ENCODE data around the gene PHB1.
A peak's percentile ranks its signal among the peaks of the same experiment; 100 is the strongest.
"Not testable (repeated sequence)": the region's sequence is repeated elsewhere in the genome, so short reads cannot be mapped to it uniquely, and the experiment has no call there.

PHB1 gene

GRCh38 chr17:49381033-49381432 is 33.6 kb downstream of the PHB1 start:
- DNase-seq (ENCODE audit: low read depth in 2 of 2, low spot score in 1 of 2), result no peak

GRCh38 chr17:49379926-49380325 is 34.8 kb downstream of the PHB1 start:
- no peak for DNase-seq (ENCODE audit: low read depth in 2 of 2, low spot score in 1 of 2)

GRCh38 chr17:49378311-49378710 is 36.4 kb downstream of the PHB1 start:
- DNase-seq (ENCODE audit: low read depth in 2 of 2, low spot score in 1 of 2), result no peak

DNA sequence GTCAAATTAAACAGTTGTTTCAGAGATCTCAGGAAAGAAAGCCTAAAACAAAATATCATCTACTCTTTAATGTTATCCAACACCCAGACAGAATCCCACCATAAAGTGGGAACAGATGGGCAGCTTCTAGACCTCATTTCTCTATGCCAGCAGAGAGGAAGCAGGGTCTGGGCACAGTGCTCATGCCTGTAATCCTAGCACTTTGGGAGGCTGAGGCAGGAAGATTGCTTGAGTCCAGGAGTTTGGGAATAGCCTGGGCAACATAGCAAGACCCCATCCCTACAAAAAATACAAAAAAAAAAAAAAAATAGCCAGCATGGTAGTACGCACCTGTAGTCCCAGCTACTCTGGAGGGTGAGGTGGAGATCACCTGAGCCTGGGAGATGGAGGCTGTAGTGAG is 39.1 kb downstream of the PHB1 start:
- no peak for DNase-seq (ENCODE audit: low read depth in 2 of 2, low spot score in 1 of 2)

GRCh38 chr17:49373115-49373514 is 41.6 kb downstream of the PHB1 start:
- no peak for DNase-seq (ENCODE audit: low read depth in 2 of 2, low spot score in 1 of 2)

DNA sequence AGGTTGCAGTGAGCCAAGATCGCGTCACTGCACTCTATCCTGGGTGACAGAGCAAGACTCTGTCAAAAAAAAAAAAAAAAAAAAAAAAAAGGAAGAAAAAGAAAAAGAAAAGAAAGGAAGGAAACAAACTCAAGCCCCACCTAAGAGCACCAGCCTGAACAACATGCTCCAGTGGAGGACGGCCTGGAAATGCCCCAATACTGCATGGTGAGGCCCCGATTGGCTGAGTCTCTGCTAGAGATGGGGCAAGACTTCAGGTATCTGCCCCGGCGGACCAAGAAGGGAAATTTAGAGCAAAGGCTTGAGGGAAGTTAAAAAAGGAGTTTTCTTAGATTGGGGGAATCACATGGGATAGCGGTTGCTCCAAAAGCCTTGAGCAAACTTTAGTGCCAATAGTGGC is 42.3 kb downstream of the PHB1 start:
- DNase-seq (ENCODE audit: low read depth in 2 of 2, low spot score in 1 of 2), result no peak

DNA sequence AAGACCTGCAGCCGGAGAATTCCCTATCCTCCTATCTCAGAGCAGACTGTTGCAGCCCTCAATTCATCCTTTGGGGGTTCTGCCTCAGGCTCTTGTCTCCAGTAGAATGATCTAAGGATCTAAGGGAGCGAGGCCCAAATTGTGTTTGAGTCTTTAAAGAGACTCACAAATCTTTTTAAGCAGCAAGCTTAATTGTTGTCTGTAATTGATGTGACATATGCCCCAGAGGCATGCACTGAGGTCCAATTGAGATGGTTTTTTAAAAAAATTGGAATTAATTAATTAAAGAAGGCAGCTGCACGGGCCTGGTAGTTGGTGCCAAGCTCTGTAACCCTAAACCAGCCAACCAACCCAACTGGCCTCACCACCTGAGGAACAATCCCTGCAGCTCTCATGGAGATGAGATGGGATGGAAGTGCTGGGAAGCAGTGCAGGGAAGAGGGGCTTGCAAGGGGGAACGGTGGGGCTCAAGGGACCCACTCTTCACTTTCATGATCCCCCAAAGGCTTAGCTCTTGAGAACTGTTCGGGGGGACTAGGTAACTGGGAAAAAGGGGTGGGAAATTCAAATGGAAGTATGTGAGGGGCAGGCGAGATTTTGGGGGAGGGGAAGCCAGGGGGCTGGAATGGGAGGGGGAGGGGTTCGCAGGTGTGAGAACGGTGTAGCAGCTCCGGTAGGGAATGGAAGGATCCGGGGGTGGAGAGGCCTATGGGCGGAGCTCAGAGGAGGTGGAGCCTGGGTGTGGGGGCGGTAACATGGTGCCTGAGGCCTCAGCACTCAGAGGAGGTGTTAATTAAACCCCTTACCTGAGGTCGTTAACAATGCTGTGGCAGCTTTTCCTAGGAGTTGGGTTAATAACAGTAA is 43.5 kb downstream of the PHB1 start:
- DNase-seq (ENCODE audit: low read depth in 2 of 2, low spot score in 1 of 2), result no peak

GRCh38 chr17:49369760-49370159 is 44.9 kb downstream of the PHB1 start:
- no peak for DNase-seq (ENCODE audit: low read depth in 2 of 2, low spot score in 1 of 2)

DNA sequence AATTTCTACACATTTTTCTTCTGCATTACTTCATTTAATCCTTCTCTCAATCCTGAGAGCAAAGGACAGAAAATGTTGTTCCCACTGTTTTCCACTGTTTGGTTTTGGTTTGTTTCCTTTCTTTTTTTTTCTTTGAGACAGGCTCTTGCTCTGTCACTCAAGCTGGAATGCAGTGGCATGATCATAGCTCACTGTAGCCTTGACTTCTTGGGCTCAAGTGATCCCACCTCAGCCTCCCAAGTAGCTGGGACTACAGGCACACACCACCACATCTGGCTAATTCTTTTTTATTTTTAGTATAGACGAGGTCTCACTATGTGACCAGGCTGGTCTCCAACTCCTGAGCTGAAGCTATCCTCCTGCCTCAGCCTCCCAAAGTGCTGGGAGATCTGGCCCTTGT is 45.6 kb downstream of the PHB1 start:
- DNase-seq (ENCODE audit: low read depth in 2 of 2, low spot score in 1 of 2), result no peak

GRCh38 chr17:49365667-49366066 is 49.0 kb downstream of the PHB1 start:
- no peak for DNase-seq (ENCODE audit: low read depth in 2 of 2, low spot score in 1 of 2)

GRCh38 chr17:49365126-49365525 is 49.6 kb downstream of the PHB1 start:
- DNase-seq (ENCODE audit: low read depth in 2 of 2, low spot score in 1 of 2), result not testable (repeated sequence)

DNA sequence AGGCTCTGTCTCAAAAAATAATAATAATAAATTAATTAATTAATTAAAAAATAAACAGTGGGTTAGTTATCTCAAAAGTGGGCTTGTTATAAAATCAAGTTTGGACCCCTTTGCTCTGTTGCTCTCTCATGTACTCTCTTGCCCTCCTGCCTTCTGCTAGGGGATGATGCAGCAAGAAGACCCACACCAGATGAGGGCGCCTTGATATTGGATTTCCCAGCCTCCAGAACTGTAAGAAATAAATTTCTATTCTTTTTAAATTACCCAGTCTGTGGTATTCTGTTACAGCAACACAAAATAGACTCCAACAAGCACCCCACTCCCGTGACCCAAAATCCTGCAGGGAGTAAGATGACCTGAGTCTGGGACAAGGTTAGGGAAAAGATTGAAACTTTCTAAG is 50.6 kb downstream of the PHB1 start:
- no peak for DNase-seq (ENCODE audit: low read depth in 2 of 2, low spot score in 1 of 2)

DNA sequence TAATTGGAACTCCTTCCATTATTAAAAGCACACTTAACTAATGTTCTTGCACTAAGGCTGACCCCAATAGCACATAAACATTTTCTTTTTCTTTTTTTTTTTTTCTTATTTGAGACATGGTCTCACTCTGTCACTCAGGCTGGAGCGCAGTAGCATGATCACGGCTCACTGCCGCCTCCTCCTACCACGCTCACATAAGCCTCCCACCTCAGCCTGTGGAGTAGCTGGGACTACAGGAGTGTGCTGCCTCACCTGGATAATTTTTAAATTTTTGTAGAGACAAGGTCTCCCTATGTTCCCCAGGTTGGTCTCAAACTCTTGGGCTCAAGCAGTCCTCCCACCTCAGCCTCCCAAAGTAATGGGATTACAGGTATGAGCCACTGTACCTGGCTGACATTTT is 51.4 kb downstream of the PHB1 start:
- no peak for DNase-seq (ENCODE audit: low read depth in 2 of 2, low spot score in 1 of 2)

DNA sequence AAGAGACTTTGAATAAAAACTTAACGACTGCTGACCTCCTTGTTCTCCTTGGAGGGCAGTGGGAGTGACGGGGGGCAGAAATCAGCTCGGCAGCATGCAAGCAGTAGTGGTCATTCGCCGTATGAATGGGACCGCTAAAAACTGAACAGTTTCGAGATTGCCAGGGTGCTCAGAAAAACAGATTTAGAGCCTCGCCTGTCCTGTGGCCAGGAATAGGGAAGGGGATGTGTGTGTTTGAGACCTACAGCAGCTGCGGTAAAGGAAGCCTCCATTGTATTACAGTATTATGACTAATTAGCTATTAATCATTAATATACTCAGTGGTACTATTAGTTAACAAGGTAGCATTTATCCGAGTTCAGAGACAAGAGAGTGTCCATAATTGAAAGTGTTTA is 52.0 kb downstream of the PHB1 start:
- DNase-seq (ENCODE audit: low read depth in 2 of 2, low spot score in 1 of 2), result no peak

- peak; percentile 87 to 91 for DNase-seq (ENCODE audit: low read depth in 2 of 2, low spot score in 1 of 2)
Observed at GRCh38 chr17:49361902-49362722, 52.6 kb downstream of the PHB1 start, which contains the start of gene ZNF652. TSS of gene ZNF652 (minus strand) at chr17:49362250. CDS start at chr17:49317725, 44,525 bp downstream.

- peak; percentile 55 to 65 for DNase-seq (ENCODE audit: low read depth in 2 of 2, low spot score in 1 of 2)
Observed at GRCh38 chr17:49361129-49361901, 53.4 kb downstream of the PHB1 start.

- DNase-seq (ENCODE audit: low read depth in 2 of 2, low spot score in 1 of 2), result no peak
Observed at GRCh38 chr17:49360796-49361128, 53.9 kb downstream of the PHB1 start.

GRCh38 chr17:49359990-49360795 is 54.5 kb downstream of the PHB1 start:
- no peak for DNase-seq (ENCODE audit: low read depth in 2 of 2, low spot score in 1 of 2)

DNA sequence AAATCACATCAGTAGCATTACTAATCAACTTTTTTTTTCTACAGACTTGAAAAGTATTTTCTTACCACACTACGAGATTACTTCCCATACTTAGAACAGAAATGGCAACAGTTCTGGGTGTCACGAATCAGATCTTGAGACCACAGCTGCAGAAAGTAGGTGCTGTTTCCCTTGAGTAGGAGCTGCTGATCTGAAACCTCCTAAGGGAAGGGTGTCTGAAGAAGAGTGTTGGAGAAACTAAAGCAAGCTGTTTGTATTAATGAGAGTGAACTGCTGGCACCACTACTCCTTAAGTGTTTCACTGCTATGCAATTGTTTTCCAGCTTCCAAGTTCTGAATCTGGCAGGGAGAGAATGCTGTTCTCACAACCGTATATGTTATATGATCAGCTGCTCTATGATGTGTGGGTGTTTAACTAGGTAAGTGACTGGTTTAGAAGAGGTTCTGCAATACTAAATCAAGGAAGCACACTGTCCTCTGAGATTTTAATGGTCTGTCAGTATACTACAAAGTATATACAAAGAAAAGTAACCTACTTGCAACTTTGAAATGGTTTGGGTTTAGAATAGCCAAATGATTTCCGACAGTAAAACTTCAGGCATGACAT is 55.9 kb downstream of the PHB1 start:
- DNase-seq (ENCODE audit: low read depth in 2 of 2, low spot score in 1 of 2), result no peak

DNA sequence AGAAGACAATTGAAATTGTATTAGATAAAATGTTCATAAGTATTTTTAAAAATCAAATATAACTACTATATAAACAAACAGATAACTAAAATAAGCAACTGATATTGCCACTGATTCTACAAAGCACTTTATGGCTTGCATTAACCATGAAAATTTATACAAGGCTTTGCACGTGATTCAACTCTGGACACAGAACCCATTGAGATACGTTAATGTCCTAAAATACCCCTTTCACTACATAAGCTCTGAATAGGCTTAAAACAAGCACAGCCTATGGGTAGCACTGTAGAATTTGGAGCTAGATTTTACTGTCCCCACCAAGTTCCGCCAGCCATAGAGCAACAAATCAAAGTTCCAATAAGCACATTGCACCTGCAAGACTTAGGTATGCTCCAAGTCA is 57.2 kb downstream of the PHB1 start:
- DNase-seq (ENCODE audit: low read depth in 2 of 2, low spot score in 1 of 2), result no peak

Measured in stimulated activated CD8-positive, alpha-beta memory T cell treated with anti-CD3 and anti-CD28 coated beads, Interleukin-4, amount 100 ng/mL, for 1 hour (primary cell).